ENCODE results near the gene SIKE1.
A peak's percentile ranks its signal among the peaks of the same experiment; 100 is the strongest.
"Not testable (repeated sequence)": the region's sequence is repeated elsewhere in the genome, so short reads cannot be mapped to it uniquely, and the experiment has no call there.

SIKE1 gene

GRCh38 chr1:114794038-114794437, 13.6 kb upstream of the SIKE1 start:
- H3K4me3 ChIP-seq (ENCODE audit: low read depth, low read length): no peak overlapping the region
- no peak for TF ChIP-seq CTCF (IDR thresholded peaks at IDR 0.05; ENCODE audit: borderline replicate concordance, insufficient read depth, low read depth, low read length)

- H3K4me3 ChIP-seq (ENCODE audit: low read depth, low read length): not testable (repeated sequence)
These were observed 10.1 kb upstream of the SIKE1 start for GRCh38 chr1:114790581-114790980.

- not testable (repeated sequence) for H3K4me3 ChIP-seq (ENCODE audit: low read depth, low read length)
These were observed 6.0 kb upstream of the SIKE1 start for GRCh38 chr1:114786440-114786839.

- H3K4me3 ChIP-seq (ENCODE audit: low read depth, low read length): no peak overlapping the region
- TF ChIP-seq CTCF (IDR thresholded peaks at IDR 0.05; ENCODE audit: borderline replicate concordance, insufficient read depth, low read depth, low read length): no peak
These were observed 2.0 kb upstream of the SIKE1 start for GRCh38 chr1:114782476-114782875.

GRCh38 chr1:114779722-114780121, 763 bp downstream of the SIKE1 start:
- no peak for TF ChIP-seq CTCF (IDR thresholded peaks at IDR 0.05; ENCODE audit: borderline replicate concordance, insufficient read depth, low read depth, low read length)
- H3K4me3 ChIP-seq (ENCODE audit: low read depth, low read length): peak overlapping the region; percentile 96

- H3K4me3 ChIP-seq (ENCODE audit: low read depth, low read length): not testable (repeated sequence)
These were observed 3.8 kb downstream of the SIKE1 start for GRCh38 chr1:114776726-114777125.

GRCh38 chr1:114771992-114772391, 8.5 kb downstream of the SIKE1 start:
- no peak for TF ChIP-seq CTCF (IDR thresholded peaks at IDR 0.05; ENCODE audit: borderline replicate concordance, insufficient read depth, low read depth, low read length)
- H3K4me3 ChIP-seq (ENCODE audit: low read depth, low read length): no peak overlapping the region

- TF ChIP-seq CTCF (IDR thresholded peaks at IDR 0.05; ENCODE audit: borderline replicate concordance, insufficient read depth, low read depth, low read length): no peak
- no peak overlapping the region for H3K4me3 ChIP-seq (ENCODE audit: low read depth, low read length)
These were observed 9.5 kb downstream of the SIKE1 start for GRCh38 chr1:114770989-114771388.

- H3K4me3 ChIP-seq (ENCODE audit: low read depth, low read length): no peak overlapping the region
- TF ChIP-seq CTCF (IDR thresholded peaks at IDR 0.05; ENCODE audit: borderline replicate concordance, insufficient read depth, low read depth, low read length): 0 out of 2 replicates have a peak, but pooled peaks have one; percentile 1
These were observed 15.8 kb downstream of the SIKE1 start for GRCh38 chr1:114764689-114765088.
